HepG2 (cell line): ENCODE results near the gene LIG4. TPM values are rescaled to one million over a fixed set of nuclear protein-coding genes. Genes with fewer than 3 reads are reported as not detected.
A peak's percentile ranks its signal among the peaks of the same experiment; 100 is the strongest.

Experiments
- ATAC-seq: fragments of 200-7000 bp; cut with Tn5 transposase; 3 replicates; pipeline ENCODE4 v1.9.1; 2020; ENCODE audit warnings: mild to moderate bottlenecking, moderate library complexity
- BruUV-seq: library from RNA; stranded (reverse); fragments of 400-500 nt; replicated peaks from 2 replicates; lab custom pipeline; 2021; lab: Mats Ljungman, UMichigan
- CTCF ChIA-PET: fragments of 300-600 bp; formaldehyde crosslinking; extraction: SDS; loops from one replicate; lab custom pipeline; 2021; ENCODE audit warnings: low total read pairs, inconsistent platforms, low intra/inter-chr PET ratio; lab: Yijun Ruan, JAX
- POLR2A ChIA-PET: fragments of 350-600 bp; sonication (Branson Sonifier 250); formaldehyde crosslinking; loops from one replicate; lab custom pipeline; 2020; ENCODE audit warnings: antibody characterized with exemption, inconsistent platforms; lab: Yijun Ruan, JAX
- DNase-seq: peaks from one replicate; pipeline ENCODE4 v3.0.0-alpha.2; 2015; ENCODE audit warnings: low spot score
- FAIRE-seq: peaks from 3 replicates; lab custom pipeline; 2011; peaks lifted over from hg19 to GRCh38; lab: Jason Lieb, UNC
- H2AFZ ChIP-seq: one replicate; pipeline ENCODE4 v1.6.1; 2011; ENCODE audit warnings: low read length, inconsistent platforms
- H3K27ac ChIP-seq: fragments of 300-600 bp; 3 replicates; pipeline ENCODE4 v1.8.0; 2011; ENCODE audit warnings: mixed run types, mild to moderate bottlenecking, mixed read lengths, low read length, inconsistent platforms; ENCODE audit not compliant: insufficient read depth; ENCODE audit errors: extremely low read length
- H3K27me3 ChIP-seq, 2 experiments: fragments of 200-600 bp in 1 of 2; 2 replicates in 1 of 2; 3 replicates in 1 of 2; pipeline versions ENCODE4 v1.6.0 to v1.8.0; 2011; ENCODE audit warnings: low read length in 2 of 2, mild to moderate bottlenecking in 2 of 2, moderate library complexity in 2 of 2, inconsistent platforms in 1 of 2; ENCODE audit not compliant: insufficient read depth in 2 of 2, control insufficient read depth in 1 of 2
- H3K36me3 ChIP-seq, 2 experiments: fragments of 200-600 bp in 1 of 2; replicated peaks in 1 of 2; 2 replicates in 1 of 2; 3 replicates in 1 of 2; pipeline versions ENCODE4 v1.5.1 to v1.8.0; 2011; ENCODE audit warnings: low read length in 2 of 2, inconsistent platforms in 1 of 2; ENCODE audit not compliant: insufficient read depth in 2 of 2, control insufficient read depth in 1 of 2
- H3K4me1 ChIP-seq: 2 replicates; pipeline ENCODE4 v1.5.1; 2012; ENCODE audit warnings: low read length, inconsistent platforms; ENCODE audit not compliant: insufficient read depth
- H3K4me2 ChIP-seq: 2 replicates; pipeline ENCODE4 v1.6.0; 2011; ENCODE audit warnings: low read depth, low read length, inconsistent platforms
- H3K4me3 ChIP-seq, 3 experiments: fragments of 200-600 bp in 1 of 3; sonication (generic), shearing (Covaris generic) in 1 of 3; replicated peaks in 1 of 3; 2 replicates each; pipeline ENCODE4 v1.5.1; 2011 to 2016; ENCODE audit warnings: low read length in 3 of 3, inconsistent platforms in 2 of 3, low read depth in 2 of 3, mild to moderate bottlenecking in 2 of 3, control low read depth in 1 of 3, mixed read lengths in 1 of 3; ENCODE audit not compliant: insufficient read depth in 1 of 3
- H3K79me2 ChIP-seq: one replicate; pipeline ENCODE4 v1.6.1; 2011; ENCODE audit warnings: low read length, inconsistent platforms; ENCODE audit not compliant: insufficient read depth
- H3K9ac ChIP-seq: 2 replicates; pipeline ENCODE4 v1.6.0; 2011; ENCODE audit warnings: mild to moderate bottlenecking, low read depth, low read length, inconsistent platforms; ENCODE audit not compliant: insufficient read depth
- H3K9me3 ChIP-seq: 2 replicates; pipeline ENCODE4 v1.5.1; 2012; ENCODE audit warnings: mild to moderate bottlenecking, low read length
- H4K20me1 ChIP-seq: 2 replicates; pipeline ENCODE4 v1.6.0; 2011; ENCODE audit warnings: inconsistent platforms, mild to moderate bottlenecking, low read length, moderate library complexity; ENCODE audit not compliant: insufficient read depth
- ARID5B ChIP-seq: IDR thresholded peaks from 2 replicates; pipeline ENCODE4 v1.4.0; 2020; ENCODE audit warnings: mild to moderate bottlenecking, missing genetic modification reagents
- BRD4 ChIP-seq: sonication (generic); formaldehyde crosslinking; IDR thresholded peaks from 2 replicates; pipeline ENCODE4 v1.4.0; 2020; ENCODE audit warnings: missing genetic modification reagents
- CTCF ChIP-seq: sonication (generic); formaldehyde crosslinking; IDR thresholded peaks from 2 replicates; pipeline ENCODE4 v1.5.0; 2020; ENCODE audit warnings: mild to moderate bottlenecking, missing genetic modification reagents, moderate library complexity
- ELF1 ChIP-seq: sonication (generic); formaldehyde crosslinking; IDR thresholded peaks from 2 replicates; pipeline ENCODE4 v1.4.0; 2020; ENCODE audit warnings: missing genetic modification reagents
- EP300 ChIP-seq, 3 experiments: sonication (generic) in 1 of 3; formaldehyde crosslinking in 1 of 3; IDR thresholded peaks; 2 replicates each; pipeline versions ENCODE4 v1.5.1 to v1.6.1; 2011 to 2020; ENCODE audit warnings: low read depth in 2 of 3, low read length in 2 of 3, borderline replicate concordance in 1 of 3, improper control_type of control experiment in 1 of 3, mild to moderate bottlenecking in 1 of 3, missing genetic modification reagents in 1 of 3, moderate library complexity in 1 of 3
- FOXJ3 ChIP-seq: sonication (generic); formaldehyde crosslinking; IDR thresholded peaks from 2 replicates; pipeline ENCODE4 v1.4.0; 2020; ENCODE audit warnings: missing genetic modification reagents, mild to moderate bottlenecking, borderline replicate concordance
- MLLT10 ChIP-seq: sonication (generic); formaldehyde crosslinking; IDR thresholded peaks from 2 replicates; pipeline ENCODE4 v1.4.0; 2020; ENCODE audit warnings: missing genetic modification reagents
- POLR2AphosphoS5 ChIP-seq: IDR thresholded peaks from 2 replicates; pipeline ENCODE4 v1.6.1; 2012; ENCODE audit warnings: low read depth, low read length
- RCOR2 ChIP-seq: IDR thresholded peaks from 2 replicates; pipeline ENCODE4 v1.6.1; 2016; ENCODE audit warnings: missing biosample characterization, missing genetic modification reagents
- STAG1 ChIP-seq: sonication (generic); formaldehyde crosslinking; IDR thresholded peaks from 2 replicates; pipeline ENCODE4 v1.4.0; 2020; ENCODE audit warnings: missing genetic modification reagents
- ZNF136 ChIP-seq: sonication (generic); formaldehyde crosslinking; IDR thresholded peaks from 2 replicates; pipeline ENCODE4 v1.8.1; 2022; ENCODE audit warnings: low read depth, mild to moderate bottlenecking, moderate library complexity, missing genetic modification reagents
- ZNF546 ChIP-seq: sonication (generic); formaldehyde crosslinking; conservative IDR thresholded peaks from 2 replicates; pipeline ENCODE4 v1.8.1; 2023; ENCODE audit warnings: mild to moderate bottlenecking, missing genetic modification reagents
- ZNF781 ChIP-seq: sonication (generic); formaldehyde crosslinking; IDR thresholded peaks from 2 replicates; pipeline ENCODE4 v1.5.1; 2020; ENCODE audit warnings: borderline replicate concordance, mild to moderate bottlenecking, missing genetic modification reagents; ENCODE audit errors: not compliant biosample characterization
- WGBS: methylation state at CpG from one replicate; pipeline ENCODE4 v1.1.6; 2017; ENCODE audit warnings: low lambda C conversion rate; 5-methylcytosine and 5-hydroxymethylcytosine counted together
- in situ Hi-C: cut with HindIII; loops from 2 replicates; pipeline ENCODE4 v1.10.0; 2017; ENCODE audit warnings: low pct_unique_long_range_greater_than_20kb; ENCODE audit not compliant: extremely low pct_ligation_motif_present
- intact Hi-C: fragments of 100-400 bp; cut with micrococcal nuclease; formaldehyde crosslinking; loops from one replicate; pipeline ENCODE4 v1.10.0; 2022; ENCODE audit not compliant: unreplicated experiment
- polyA plus RNA-seq, 8 experiments: library from polyadenylated mRNA; depleted of rRNA in 3 of 8; stranded (reverse) in 7 of 8; unstranded in 1 of 8; fragments of >200 nt; fragmentation: Illumina TruSeq in 4 of 8; extraction: Trizol in 4 of 8; gene quantifications; 2 replicates each; pipeline versions ENCODE4 v1.2.1 to v1.2.3, GENCODE V29; 2011 to 2016; ENCODE audit warnings: low read depth in 4 of 8, missing spikeins in 1 of 8, mixed read lengths in 1 of 8; ENCODE audit not compliant: insufficient read depth in 1 of 8
- total RNA-seq, 5 experiments: library from RNA; depleted of rRNA; stranded (reverse); fragments of >200 nt; fragmentation: Illumina TruSeq; extraction: Trizol; gene quantifications; 2 replicates each; pipeline ENCODE4 v1.2.3, GENCODE V29; 2016; ENCODE audit warnings: low read depth in 1 of 5
- TF ChIP-seq, protein P1 (sequence below): IDR thresholded peaks from 2 replicates; pipeline ENCODE4 v1.6.1; 2012; ENCODE audit warnings: low read depth, low read length, improper control_type of control experiment

The LIG4 gene
- total and polyA plus RNA-seq, 2 of the 13 experiments (the other 11 are each of a cell fraction or from before 2014, with no cell fraction given), result 4.0 to 4.5 TPM

DNA sequence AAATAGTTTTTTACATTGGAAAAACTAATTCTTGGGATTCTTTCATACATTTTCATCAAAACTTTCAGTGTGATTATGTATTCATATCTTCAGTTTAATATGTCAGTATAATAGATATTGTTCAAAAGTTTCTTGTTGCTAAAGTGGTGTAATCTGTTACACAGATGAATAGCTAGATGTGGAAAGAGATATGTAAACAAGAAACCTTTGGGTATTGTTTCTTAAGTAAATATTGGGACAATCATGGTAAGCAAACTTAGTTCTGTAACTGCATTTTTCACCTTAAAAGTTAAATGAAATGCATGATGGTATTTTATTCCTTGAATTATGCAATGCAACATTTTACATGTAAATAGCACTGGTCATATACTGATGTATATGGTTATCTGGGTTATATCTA, 15.0 kb upstream of the LIG4 start (continued):
- TF ChIP-seq FOXJ3 (CRISPR knock-in tag), result peak; percentile 30; the same call in 1 of the 2 replicates
- no peak for TF ChIP-seq POLR2AphosphoS5
- no peak for TF ChIP-seq ZNF136
- no peak for TF ChIP-seq ZNF546 (CRISPR knock-in tag)
- TF ChIP-seq ZNF781 (CRISPR knock-in tag), result no peak
- TF ChIP-seq EP300 (IDR thresholded peaks at IDR 0.05; ENCODE audit: low read depth in 2 of 2, low read length in 2 of 2), result peak in 1 of 2 experiments; percentile 64; a peak in 2 of 4 replicates
- no peak for TF ChIP-seq EP300 (CRISPR knock-in tag; IDR thresholded peaks at IDR 0.05; ENCODE audit: borderline replicate concordance)
- no peak for TF ChIP-seq ELF1 (CRISPR knock-in tag)
- TF ChIP-seq BRD4, result no peak
- TF ChIP-seq RCOR2, result 0 out of 2 replicates have a peak, but pooled peaks have one; percentile 29

DNA sequence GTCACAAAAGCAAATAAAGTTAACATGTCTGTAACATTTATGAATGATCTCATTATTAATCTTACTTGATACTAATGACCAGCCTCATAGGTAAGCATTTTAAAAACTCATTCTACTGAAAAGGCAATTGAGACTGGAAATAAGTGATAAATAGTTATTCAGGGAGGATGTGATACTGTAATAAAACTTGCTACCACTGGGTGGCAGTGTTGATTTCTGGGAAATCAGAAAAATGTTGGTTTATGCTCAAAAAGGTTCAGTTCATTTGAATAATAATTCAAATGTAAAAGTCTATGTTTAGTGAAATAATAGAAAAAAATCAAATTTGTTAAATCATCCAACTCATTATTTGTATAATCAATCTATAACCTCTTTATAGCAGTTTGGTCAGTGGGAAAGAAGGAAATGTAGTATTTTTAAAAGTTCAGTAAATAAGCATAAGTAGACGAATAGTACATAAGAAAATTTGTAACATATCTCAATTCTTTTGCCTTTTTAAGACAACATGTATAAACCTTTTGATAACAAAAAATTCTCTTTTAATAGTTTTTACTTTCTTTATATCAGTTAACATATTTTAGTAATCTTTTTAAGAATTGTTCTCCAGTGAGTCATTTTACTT, 12.4 kb upstream of the LIG4 start:
- H3K27ac ChIP-seq, result no peak overlapping the region
- H3K4me3 ChIP-seq, result no peak overlapping the region
- no peak overlapping the region for H3K9ac ChIP-seq
- no peaks in the 10 kb centered on the region for H3K27me3 ChIP-seq
- H4K20me1 ChIP-seq, result peaks cover 12% of the 10 kb centered on the region
- intact Hi-C loops, result loop anchor here (5.0 kb wide), 2 partner anchors 280 to 670 kb away; no protein-coding TSS in a partner anchor
- H3K79me2 ChIP-seq, result peaks cover 14% of the 10 kb centered on the region
- ATAC-seq (no peak), FAIRE-seq (no peak), DNase-seq (peak; percentile 21)
- peaks cover 31% of the 10 kb centered on the region for H3K4me1 ChIP-seq
- no peak for TF ChIP-seq ARID5B (CRISPR knock-in tag)
- TF ChIP-seq CTCF (CRISPR knock-in tag), result peak; percentile 58
- peak; percentile 36; the same call in 1 of the 2 replicates for TF ChIP-seq STAG1 (CRISPR knock-in tag)
- no peak for TF ChIP-seq MLLT10
- TF ChIP-seq, protein P1, sequence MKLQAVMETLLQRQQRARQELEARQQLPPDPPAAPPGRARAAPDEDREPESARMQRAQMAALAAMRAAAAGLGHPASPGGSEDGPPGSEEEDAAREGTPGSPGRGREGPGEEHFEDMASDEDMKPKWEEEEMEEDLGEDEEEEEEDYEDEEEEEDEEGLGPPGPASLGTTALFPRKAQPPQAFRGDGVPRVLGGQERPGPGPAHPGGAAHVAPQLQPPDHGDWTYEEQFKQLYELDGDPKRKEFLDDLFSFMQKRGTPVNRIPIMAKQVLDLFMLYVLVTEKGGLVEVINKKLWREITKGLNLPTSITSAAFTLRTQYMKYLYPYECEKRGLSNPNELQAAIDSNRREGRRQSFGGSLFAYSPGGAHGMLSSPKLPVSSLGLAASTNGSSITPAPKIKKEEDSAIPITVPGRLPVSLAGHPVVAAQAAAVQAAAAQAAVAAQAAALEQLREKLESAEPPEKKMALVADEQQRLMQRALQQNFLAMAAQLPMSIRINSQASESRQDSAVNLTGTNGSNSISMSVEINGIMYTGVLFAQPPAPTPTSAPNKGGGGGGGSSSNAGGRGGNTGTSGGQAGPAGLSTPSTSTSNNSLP, result peak; percentile 90
- POLR2A ChIA-PET, result no interaction called here
- WGBS, result 91% methylated on average over 1 of the region's 1 CpG
- no peak overlapping the region for H3K4me2 ChIP-seq
- in situ Hi-C loops, result no loop called here
- H3K36me3 ChIP-seq, result no peaks in the 10 kb centered on the region
- no TSS peak for BruUV-seq
- CTCF ChIA-PET, result interaction anchor here (1.1 to 1.2 kb wide), 2 partner anchors 95 to 668 kb away, joined by 3 read pairs; no protein-coding TSS in a partner anchor
- H2AFZ ChIP-seq, result no peak overlapping the region
- no peaks in the 10 kb centered on the region for H3K9me3 ChIP-seq
